ENCODE results near the gene LSM3.
A peak's percentile ranks its signal among the peaks of the same experiment; 100 is the strongest.

The LSM3 gene

DNA sequence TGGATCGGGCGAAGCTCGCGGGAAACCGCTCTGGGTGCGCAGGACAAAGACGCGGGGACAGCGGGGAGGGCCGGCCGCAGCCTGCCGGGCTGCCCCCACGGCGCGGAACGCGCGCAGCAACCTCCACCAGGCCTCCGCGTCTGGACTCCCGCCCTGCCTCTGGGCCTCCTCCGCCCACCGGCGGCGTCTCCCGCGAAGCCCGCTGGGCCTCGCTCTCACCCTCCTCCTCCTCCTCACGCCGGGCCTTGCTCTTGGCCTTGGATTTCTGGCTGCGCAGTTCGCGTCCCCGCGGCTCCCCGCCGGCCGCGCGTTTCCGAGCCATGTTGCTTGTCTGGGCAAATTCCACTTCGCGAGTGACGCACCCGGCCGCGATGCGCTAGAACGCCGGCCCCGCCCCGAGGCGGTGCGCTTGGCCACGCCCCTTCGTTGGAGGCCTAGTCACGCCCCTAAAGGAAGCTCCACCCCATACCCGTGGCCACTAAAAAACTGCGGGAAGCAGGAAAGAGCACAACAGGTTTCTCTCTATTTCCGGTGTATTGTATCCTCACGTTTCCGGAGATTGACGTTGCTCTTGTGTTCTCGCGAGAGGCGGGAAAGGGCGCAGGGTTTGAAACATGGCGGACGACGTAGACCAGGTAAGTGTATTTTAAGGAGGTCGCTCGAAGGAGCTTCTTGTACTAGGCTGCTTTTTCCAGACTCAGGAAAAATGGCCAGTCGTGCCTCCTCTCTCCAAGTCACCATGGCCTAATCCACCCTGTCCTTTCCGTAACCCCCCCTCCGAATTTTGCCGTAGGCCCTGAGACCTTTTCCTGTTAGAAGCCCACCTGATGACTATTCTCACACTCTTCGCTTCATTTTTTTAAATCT is at the start of gene LSM3, which contains the start of gene XPC:
TSS of gene LSM3 (plus strand) at position 571 of the 867 bp plus-strand sequence. CDS start at position 615, 44 bp downstream.
TSS of gene XPC (minus strand) at position 355 of the 867 bp plus-strand sequence. CDS start at position 322, 33 bp downstream.
- DNase-seq, result peak; percentile 79 to 98 (median 96)

DNA sequence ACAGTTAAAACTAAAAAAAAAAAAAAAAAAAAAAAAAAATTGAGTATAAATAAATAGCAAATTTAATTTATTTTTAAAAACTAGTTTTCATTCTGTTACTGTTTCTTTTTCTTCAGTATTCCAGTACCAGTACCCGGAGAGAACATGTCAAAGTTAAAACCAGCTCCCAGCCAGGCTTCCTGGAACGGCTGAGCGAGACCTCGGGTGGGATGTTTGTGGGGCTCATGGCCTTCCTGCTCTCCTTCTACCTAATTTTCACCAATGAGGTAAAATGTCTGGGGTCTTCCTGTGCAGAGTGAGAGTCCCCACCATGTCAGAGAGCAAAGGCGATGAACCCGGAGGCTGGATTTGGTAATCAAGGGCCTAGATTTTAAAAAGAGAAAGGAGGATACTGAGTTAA is 49.3 kb upstream of the LSM3 start:
- no peak for DNase-seq

DNA sequence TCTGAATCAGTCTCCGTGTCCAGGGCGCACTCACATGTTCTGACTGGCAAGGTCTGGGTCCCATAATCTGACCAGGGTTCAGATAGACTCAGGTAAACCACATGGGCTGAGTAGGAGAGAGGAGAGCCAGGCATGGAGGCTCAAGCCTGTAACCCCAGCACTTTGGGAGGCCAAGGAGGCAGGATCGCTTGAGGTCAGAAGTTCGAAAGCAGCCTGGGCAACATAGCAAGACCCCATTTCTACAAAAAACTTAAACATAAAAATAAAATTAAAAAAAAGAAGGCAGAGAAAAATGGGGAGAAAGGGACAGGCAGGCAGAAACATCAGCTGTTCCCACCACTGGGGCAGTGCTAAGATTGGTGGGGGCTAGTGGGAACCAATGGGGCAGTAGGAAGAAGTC is 48.4 kb upstream of the LSM3 start:
- no peak for DNase-seq

DNA sequence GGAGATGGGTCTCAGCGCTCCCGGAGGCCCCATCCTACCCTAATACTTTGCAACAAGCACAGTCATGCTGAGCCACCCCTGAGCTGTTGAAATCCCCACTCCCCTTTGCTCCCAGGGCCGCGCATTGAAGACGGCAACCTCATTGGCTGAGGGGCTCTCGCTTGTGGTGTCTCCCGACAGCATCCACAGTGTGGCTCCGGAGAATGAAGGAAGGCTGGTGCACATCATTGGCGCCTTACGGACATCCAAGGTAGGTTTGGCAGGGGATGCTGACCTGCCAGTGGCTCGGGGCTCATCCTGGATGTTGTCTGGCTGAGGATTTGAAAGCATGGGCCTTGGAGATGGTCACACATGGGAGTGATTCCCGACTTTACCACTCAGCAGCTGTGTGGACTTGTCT is 47.9 kb upstream of the LSM3 start:
- DNase-seq, result no peak

DNA sequence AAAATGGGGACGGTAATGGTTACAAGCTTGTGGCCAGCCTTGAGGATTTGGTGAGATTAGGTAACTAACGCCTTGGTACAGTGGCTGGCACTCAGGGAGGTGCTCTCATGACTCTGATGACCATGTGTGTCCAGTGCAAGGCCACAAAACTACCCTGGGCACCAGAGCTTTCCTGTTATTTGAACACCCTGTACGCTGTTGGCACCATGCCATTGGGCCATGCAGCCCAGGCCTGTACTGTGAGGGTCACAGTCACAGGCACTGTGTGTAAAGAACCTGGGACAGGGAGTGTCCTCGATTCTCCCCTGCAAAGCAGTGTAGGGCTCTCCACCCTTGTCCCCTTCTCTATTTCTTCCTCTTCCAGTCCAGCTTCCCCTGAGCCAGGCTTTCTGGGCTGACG is 47.5 kb upstream of the LSM3 start:
- DNase-seq, result no peak

DNA sequence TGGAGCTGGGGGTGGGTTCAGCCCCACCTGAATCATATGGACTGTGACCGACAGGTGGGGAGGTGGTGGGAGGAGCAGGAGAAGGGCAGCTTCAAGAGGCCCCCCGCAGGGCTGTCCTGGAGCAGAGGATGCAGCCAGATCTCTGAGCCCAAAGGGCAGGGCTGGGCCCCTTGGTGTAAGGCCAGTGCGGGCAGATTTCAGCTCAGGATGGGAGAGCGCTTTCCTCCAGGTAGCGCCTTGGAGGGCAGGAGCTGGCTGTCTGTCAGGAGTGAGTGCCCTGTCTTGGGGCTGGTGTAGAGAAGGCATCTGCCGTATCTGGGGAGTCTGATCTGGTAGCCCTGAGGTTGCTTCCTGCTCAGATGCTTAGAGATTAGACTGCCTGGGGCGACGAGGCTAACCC is 46.5 kb upstream of the LSM3 start:
- no peak for DNase-seq

DNA sequence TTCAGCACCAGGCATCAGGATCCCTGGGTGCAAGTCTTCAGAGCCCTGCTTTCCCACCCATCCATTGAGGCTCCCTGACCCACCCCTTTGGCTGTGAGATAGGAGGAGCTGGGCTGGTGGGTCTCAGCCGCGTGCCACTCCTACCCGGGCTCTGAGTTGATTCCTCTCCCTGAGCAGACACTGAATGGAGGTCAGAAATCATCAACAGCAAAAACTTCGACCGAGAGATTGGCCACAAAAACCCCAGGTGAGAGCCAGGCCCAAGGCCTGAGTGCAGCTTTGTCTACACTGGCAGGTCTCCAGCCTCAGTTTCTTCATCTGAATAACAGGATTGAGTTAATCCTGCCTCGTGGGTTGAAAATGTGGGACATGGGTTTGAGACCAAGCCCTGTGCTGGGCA is 45.9 kb upstream of the LSM3 start:
- DNase-seq, result no peak

DNA sequence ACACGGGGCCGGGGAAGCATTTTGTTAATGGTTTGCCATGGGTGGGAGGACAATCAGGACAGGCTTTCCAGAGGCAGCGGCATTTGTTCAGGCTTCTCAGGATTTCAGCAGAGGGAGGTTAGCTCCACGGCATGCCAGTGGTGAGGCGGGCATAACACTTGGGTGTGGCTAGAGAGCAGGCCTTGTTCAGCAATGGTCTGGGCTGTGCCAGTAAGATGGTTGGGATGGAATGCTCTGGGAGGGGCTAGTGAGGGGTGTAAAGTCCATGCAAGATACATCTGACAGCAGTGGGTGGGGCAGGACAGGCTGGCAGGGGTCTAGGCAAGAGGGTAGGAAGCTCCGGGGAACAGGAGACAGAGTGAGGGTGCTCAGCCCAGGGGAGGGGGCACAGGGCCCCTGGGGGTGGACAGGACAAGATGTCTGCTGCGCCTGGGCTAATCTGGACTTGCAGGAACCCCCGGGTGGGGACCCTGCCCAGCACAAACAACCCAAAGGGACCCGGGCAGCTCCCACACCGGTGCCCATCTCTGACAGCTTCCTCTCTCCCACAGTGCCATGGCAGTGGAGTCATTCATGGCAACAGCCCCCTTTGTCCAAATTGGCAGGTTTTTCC is 45.3 kb upstream of the LSM3 start:
- DNase-seq, result no peak

DNA sequence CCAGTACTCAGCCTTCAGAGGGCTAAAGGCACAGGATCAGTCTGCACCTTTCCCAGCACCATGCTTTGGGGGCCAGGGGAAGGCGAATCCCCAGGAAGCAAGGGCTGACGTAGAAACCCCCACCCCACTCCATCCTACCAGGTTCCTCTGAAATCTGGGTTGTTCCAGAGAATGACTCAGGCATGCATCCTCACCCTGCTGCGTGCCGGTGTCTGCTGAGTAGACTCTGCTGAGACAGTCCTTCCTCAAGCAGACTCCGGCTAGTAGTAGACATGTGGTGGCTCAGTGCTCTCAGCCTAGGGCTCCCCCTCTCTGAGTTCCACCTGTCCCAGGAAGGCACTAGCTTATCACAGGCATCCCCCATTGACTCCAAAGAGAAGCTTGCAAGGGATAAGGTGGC is 44.7 kb upstream of the LSM3 start:
- DNase-seq, result peak in 8 of 56 donors; percentile 17 to 52 (median 30)

DNA sequence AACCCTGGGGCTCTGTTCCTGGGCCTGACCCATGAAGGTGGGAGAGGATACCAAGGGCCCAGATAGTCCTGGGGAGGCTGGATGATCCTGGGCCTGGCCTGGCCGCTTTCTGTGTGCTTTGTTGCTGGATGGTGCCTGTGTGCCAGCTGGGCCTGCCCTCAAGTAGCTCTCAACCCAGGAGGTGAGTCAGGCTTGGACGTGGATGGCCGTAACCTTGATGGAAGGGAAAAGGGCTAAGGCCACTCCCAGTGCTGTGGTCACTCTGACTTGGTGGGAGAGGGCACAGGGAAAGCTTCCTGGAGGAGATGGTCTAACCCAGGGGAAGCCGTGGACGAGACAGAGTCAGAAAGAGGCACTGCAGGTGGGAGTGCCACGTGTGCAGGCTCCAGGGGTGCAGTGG is 44.3 kb upstream of the LSM3 start:
- DNase-seq, result no peak

DNA sequence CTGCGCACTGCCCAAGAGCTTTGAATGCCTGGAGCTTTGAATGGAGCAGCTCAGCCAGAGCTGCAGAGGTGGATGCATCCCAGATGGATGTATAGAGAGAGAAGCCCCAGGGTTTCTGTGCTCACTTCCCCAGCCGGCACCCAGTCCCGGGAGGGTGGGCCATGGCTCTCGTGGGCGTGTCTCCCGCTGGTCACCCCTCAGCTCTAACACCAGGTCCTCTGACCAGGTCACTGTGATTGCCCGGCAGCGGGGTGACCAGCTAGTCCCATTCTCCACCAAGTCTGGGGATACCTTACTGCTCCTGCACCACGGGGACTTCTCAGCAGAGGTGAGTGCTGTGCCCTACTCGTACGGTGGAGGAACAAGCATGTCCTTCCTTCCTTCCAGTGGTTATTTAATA is 43.0 kb upstream of the LSM3 start:
- DNase-seq, result no peak

DNA sequence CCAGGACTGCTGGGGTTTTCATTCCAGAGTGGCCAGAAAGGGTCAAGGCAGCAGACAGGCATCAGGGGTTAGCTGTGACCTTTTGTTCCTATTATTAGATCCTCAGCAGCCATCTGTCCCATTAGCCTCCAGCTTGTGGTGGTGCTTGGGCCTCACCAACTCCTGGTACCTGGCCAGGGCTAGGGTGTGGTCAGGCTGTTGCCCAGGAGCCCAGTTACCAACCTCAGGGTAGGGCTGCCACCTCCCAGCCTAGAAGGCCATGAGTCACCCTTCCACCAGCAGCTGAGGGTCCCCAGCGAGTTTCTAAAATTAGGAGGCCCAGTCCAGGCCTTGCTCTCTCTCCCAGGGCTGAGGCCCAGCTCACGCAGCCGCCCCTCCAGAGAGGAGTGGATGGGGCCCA is 41.6 kb upstream of the LSM3 start:
- DNase-seq, result no peak

DNA sequence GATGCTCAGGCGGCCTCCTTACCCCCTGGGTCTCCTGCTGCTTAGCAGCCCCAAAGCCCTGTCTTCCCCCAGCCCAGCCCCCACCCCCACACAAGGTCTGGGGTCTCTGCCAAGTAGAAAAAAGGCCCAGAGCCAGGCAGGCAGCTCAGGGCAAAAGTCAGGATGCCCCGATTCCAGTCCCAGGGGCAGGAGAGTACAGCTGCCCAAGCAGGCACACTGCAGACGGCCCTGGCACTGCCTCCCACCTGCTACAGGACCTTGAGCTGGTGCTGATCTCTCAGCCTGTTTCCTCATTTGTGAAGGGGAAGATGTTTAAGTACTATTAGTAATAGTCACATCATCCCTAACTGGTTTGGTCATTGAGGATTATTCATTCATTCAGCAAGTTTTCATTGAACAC is 41.2 kb upstream of the LSM3 start:
- no peak for DNase-seq

DNA sequence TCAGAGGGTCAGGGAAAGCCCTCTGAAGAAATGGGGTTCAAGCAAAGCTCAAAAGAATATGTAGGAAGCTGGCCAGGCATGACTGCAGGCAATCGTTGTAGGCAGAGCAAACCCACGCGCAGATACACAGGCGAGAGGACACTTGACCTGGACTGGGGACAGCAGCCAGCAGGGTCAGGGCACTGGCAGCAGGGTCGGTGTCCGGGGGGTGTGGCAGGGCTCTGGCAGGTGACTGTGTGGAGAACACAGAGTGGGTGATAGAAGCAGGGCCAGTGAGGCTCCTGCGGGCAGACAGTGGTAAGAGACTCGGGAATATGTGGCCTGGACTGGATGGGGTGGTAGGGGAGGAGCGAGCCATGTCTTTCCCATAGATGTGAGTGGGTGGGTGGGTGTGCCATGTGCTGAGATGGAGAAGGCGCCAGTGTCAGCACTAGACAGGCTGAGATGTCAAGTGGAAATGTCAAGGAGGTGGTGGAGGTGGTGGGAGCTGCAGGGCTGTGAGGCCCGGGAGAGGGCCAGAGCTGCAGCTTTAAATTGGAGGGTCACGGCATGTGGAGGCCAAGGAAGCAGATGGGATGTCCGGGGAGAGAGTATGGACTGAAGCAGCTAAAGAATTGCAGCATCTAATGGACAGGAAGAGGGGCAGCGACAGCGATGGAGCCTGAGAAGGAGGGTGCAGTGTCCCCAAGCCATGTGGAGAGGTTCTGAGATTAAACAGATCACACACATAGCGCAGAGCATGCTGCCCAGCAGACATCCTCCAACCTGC is 40.3 kb upstream of the LSM3 start:
- DNase-seq, result peak in 1 of 56 donors; percentile 13

DNA sequence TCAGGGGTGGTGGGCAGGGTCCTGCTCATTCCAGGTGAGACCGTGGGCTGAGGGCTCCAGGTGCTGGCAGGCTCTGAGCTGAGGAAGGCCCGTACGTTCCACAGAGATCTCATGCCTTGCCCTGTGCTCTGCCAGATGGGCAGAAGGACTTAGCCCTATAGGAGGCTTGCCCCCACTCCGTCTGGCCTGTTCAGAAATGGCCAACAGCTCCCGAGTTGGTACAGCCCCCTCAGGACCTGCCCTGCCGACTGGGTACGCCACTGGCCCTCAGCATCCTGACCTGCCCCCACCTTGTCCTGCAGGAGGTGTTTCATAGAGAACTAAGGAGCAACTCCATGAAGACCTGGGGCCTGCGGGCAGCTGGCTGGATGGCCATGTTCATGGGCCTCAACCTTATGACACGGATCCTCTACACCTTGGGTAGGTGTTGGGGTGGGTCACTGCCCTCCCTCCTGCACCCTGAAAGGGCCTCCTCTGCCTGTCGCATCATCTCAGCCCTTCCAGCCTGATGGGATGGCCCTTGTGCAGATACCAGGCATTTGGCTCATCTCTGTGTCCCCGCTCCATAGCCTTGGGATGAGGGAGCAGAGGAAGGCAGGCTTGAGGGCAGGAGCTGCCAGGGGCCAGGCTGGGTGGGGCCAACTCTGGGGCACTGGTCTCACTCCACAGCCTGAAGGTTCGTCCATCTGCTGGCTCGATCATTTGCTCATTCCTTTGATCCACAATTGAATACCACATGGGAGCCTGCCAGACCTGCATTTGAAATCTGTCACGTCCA is 39.5 kb upstream of the LSM3 start:
- DNase-seq, result no peak

DNA sequence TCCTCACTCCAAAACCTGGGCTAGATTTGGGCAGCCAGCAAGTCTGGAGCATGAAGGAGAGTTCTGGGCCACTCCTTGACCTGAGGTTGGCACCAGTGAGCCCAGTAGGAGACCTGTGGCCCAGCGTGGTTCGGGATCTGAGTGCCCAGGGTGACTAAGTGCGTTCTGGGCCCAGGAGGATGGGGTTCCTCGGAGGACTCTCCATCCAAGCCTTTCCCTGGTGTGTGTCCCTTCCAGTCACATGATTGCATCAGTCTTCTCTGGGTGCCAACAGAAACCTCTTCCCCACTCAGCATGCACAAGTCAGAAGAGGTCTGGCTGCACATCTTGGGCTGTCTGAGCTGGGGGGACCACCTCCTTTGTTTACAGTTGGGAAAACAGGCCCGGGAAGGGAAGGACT is 38.8 kb upstream of the LSM3 start:
- DNase-seq, result no peak

DNA sequence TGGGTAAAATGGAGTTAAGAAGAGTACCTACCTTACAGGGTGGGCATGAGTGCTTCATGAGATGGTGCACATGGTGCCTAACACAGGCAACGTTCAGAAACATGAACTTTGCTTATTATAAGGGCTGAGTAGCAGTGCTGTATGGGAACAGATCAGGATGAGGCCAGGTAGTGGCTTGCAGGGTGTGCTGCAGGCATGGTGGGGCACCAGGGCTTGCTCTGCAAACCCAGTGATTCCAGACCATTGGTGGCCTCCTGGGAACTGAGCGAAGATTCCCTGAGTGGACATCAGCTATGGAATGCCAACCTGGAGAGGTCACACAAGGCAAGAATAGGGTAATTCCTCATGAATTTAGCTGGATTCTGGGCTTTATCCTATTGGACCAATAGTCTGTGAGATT is 37.9 kb upstream of the LSM3 start:
- DNase-seq, result no peak

DNA sequence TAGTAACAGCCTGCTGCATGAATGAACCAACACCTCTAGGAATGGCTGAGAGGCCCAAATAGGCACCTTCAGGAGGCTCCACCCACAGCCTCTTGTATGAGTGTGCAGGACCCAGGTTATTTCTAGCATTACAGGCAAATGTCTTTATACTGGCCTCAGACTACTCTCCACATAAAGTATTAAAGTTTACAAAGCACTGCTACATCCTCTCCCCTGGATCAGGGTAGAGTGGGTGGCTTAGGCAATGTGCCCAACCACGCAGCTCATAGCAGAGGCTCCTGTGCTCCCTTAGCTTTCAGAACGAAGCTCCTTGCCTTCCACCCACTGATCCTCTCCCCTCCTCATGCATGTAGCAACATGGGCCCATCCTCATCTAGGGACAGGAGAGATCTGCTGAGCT is 37.5 kb upstream of the LSM3 start:
- peak in 2 of 56 donors; percentile 25 to 36 for DNase-seq

DNA sequence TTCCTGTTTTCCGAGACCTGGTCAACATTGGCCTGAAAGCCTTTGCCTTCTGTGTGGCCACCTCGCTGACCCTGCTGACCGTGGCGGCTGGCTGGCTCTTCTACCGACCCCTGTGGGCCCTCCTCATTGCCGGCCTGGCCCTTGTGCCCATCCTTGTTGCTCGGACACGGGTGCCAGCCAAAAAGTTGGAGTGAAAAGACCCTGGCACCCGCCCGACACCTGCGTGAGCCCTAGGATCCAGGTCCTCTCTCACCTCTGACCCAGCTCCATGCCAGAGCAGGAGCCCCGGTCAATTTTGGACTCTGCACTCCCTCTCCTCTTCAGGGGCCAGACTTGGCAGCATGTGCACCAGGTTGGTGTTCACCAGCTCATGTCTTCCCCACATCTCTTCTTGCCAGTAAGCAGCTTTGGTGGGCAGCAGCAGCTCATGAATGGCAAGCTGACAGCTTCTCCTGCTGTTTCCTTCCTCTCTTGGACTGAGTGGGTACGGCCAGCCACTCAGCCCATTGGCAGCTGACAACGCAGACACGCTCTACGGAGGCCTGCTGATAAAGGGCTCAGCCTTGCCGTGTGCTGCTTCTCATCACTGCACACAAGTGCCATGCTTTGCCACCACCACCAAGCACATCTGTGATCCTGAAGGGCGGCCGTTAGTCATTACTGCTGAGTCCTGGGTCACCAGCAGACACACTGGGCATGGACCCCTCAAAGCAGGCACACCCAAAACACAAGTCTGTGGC is 36.8 kb upstream of the LSM3 start:
- no peak for DNase-seq

DNA sequence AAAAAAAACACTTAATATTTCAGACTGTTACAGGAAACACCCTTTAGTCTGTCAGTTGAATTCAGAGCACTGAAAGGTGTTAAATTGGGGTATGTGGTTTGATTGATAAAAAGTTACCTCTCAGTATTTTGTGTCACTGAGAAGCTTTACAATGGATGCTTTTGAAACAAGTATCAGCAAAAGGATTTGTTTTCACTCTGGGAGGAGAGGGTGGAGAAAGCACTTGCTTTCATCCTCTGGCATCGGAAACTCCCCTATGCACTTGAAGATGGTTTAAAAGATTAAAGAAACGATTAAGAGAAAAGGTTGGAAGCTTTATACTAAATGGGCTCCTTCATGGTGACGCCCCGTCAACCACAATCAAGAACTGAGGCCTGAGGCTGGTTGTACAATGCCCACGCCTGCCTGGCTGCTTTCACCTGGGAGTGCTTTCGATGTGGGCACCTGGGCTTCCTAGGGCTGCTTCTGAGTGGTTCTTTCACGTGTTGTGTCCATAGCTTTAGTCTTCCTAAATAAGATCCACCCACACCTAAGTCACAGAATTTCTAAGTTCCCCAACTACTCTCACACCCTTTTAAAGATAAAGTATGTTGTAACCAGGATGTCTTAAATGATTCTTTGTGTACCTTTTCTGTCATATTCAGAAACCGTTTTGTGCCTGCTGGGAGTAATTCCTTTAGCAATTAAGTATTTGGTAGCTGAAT is 35.9 kb upstream of the LSM3 start:
- no peak for DNase-seq
